Amniotic epithelial cell (primary cell): ENCODE results near the gene RBM20.

Experiments used
- DNase-seq: peaks from one replicate; pipeline ENCODE4 v3.0.0-alpha.2; 2010; ENCODE audit warnings: low read depth

RBM20 gene

DNA sequence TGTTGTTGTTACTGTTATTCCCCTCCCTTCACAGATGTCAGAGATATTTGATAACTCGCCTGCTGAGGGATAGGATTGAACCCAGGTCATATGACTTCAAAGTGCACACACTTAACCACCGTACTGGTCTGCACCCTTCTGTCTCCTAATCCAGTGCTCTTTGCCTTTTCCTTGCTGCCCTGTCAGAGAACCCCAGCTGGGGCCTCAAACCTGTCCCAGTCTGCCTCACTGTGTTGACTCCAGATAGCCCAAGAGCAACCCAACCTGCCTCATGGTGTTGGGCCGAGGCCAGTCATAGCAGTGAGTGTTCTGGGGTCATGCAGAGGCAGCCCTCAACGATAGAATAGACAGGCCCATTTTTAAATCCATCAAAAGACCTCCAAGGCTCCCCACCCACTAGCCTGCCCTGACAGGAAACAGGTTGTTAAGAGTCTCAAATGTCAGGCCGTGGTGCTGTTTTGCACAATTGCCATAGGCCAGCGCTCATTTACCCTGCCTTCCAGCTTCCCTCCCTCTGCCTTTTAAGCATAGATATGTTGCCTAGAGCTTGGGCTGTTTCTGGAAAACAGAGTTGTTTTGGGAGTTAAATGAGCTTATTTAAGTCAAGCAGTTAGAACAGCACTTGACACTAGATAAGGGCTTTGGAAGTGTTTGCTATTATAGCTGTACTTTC is 190.6 kb downstream of the RBM20 start:
- DNase-seq = peak; percentile 13

DNA sequence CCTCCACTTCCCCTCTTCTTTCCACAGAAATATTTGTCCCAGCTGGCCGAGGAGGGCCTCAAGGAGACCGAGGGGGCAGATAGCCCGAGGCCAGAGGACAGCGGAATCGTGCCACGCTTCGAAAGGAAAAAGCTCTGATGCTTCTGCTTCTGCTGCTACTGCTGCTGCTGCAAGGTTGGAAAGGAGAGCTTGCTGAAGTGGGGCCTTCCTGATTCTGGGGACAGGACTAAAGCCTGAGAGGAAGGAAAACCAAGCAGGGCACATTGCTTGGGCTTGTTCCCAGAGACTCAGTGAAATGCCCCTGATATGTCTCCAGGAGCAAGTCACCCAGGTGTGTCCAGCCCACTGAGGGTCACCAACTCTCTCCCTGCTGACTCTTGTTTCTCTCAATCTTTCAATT is 191.7 kb downstream of the RBM20 start:
- no peak for DNase-seq

GRCh38 chr10:110836706-110837105 is 192.6 kb downstream of the RBM20 start:
- DNase-seq = no peak

DNA sequence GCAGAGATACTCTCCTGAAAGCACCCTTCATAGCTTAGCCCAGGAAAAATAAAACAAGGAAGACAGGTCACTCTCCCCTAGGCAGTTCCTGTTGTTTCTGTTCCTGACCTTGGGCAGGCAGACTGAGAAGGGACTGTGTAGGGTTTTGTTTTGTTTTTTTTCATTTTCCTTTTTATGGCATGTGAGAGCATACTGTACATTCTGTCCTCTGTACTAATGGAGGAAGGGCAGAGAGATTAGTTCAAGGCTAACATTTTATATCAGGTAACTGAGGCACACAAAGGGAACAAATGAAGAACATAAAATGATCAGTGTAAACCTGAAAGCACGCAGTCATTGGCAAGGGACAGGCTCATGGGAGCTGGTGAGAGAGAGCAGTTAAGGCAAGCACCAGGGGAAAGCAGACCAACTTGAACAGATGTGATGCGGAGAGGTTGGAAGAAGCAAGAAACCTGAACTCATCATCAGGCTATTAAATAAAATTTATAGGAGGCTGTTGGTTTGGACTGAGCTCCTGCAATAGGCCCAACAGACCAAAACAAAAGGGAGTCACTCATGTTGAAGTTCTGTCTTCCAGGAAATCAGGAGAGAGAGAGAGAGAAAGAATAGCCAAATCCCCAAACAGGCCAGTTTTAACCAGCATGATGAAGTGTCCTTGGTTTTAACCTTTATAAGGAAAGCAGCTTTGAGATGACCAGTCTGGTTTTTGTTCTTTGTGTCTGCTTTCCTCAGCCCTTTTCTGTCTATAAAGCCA is 193.5 kb downstream of the RBM20 start:
- peak; percentile 44 for DNase-seq

- DNase-seq = peak; percentile 15
Measured at GRCh38 chr10:110840225-110840922, 196.2 kb downstream of the RBM20 start.

GRCh38 chr10:110840923-110841428 is 196.8 kb downstream of the RBM20 start:
- DNase-seq = no peak

GRCh38 chr10:110841767-110842267 is 197.7 kb downstream of the RBM20 start:
- DNase-seq = no peak

DNA sequence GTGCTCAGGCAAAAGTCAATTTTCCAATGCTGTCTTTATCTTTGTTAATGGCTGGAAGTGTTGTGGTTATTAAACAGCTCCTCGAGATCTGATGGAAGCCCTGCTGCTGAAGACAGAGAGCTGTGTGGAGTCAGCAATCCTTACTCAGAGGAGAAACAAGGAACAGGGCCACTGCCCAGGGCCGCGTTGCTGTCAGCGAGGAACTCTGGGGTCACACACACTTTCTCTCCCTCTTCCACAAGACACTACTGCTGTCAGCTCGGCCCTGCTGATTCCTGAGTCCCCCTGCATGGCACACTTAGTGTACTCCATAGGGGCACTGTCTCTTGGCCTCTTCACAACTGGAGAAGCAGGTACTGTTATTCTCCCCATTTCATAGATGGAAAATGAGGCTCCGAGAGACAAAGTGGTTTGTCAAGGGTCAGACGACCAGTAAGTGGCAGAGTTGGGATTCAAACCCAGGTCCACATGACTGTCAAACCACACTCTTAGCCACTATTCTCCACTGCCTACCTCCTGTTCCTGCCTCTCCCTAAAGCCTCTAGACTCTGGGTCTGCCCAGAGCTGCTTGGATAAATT is 198.3 kb downstream of the RBM20 start:
- no peak for DNase-seq

DNA sequence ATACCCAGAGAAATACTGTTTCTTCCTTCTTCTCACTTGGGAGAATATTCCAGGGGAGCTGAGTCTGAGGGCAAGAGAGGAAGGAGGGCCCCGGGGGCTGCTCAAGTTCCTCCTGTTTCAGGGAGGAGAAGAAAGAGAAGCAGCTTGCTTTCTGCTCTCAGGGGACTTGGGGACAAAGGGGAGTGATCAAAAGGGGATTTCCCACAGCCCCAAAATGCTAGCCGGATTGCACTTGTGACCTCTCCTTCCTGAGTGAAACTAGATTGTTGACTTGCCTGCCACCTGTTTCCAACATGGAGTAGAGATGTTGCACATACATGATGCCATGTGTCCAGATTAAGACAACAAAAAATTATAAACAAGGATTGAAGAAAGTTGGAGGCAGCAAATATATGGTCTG is 198.9 kb downstream of the RBM20 start:
- no peak for DNase-seq

DNA sequence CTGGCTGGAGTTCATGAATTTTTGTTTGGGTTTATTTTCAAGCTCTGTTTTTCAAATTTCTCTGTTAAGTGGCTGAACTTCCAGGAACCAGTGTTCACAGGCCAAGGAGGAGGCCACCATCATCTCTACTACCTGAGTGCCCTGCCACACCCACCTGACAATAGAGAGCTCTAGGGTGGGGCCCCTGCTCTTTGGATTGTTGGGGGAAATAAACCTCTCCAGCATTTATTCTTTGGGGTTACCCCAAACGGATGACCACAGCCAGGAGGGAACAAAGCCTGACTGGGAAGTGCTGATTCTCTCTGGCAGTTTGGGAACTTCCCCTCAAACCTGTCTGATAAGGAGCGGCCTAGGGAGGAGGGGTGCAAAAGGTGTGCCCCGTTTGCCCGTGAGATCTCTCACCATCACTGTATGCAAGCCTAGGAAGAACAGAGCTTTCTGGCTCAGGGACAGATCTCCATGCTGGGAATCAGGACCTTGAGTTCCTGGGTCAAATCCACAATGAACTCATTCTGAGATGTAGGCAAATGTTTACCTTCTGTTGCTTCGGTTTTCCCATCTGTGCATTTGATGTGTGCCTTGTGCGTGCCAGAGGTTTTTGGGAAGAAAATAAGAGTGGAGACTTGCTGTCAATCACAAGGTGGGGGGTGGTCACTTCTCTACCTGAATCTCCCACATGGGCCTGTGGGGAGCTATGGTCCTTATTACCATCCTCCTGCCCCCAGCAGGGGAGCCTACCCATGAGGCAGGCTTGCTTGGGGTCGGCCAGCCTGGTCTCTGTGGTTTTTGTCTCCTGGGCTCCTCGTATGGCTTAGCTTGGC is 199.9 kb downstream of the RBM20 start:
- DNase-seq = no peak

DNA sequence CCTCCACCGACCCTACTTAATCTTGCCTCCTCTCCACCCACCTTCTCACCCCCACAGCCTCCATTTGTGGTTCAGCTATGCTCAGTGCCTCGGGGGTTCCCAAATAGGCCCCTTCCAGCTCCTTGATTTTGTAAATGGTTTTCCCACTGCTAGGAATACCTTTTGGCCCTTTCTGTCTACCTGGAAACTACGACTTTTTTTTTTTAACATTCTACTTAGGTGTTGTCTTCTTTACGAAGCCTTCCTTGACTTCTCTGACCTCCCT is 200.4 kb downstream of the RBM20 start:
- DNase-seq = no peak

GRCh38 chr10:110845192-110845755 is 201.1 kb downstream of the RBM20 start:
- no peak for DNase-seq

- DNase-seq = no peak
Measured at GRCh38 chr10:110845756-110846620, 201.9 kb downstream of the RBM20 start.

- DNase-seq = no peak
Measured at GRCh38 chr10:110847374-110847773, 203.2 kb downstream of the RBM20 start.

GRCh38 chr10:110848106-110848505 is 204.0 kb downstream of the RBM20 start:
- DNase-seq = no peak

GRCh38 chr10:110850099-110850498 is 206.0 kb downstream of the RBM20 start:
- no peak for DNase-seq

DNA sequence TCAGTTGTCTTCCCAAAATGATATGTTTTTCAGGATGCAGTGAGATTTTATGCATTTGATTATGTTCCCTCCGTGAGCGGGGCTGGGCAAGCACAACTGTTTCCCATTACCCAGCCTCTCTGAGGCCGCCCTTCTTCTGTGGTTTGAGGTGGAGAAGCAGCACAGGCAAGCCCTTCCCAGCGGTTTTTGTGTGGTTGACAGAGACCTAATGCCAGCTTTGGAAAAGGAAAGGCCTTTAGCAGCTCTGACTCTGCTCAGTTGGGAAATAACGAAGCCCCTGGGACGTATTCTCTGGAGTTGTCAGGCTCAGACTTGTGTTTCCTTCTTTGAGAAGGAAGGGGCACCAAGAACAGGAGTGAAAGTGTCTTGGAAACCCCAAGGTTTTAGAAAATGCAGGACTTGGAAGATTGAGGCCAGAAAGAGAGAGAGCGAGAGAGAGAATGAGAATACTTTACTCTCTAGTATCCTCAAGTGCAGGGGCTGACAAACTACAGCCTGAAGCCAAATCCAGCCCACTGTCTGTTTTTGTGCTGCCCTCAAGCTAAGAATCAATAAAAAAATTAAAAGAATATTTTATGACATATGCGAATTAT is 207.0 kb downstream of the RBM20 start:
- peak; percentile 66 for DNase-seq

- DNase-seq = peak; percentile 13
Measured at GRCh38 chr10:110852255-110852896, 208.2 kb downstream of the RBM20 start.

- DNase-seq = peak; percentile 13
Measured at GRCh38 chr10:110852947-110853346, 208.8 kb downstream of the RBM20 start.
